ENCODE data around the gene FAM110D. TPM values are rescaled to one million over a fixed set of nuclear protein-coding genes. Genes with fewer than 3 reads are reported as not detected.

Gene FAM110D
- total and polyA plus RNA-seq, 10 of the 15 experiments (the other 5 are each of a cell fraction or from before 2014, with no cell fraction given): 0.06 TPM; not detected in 9

GRCh38 chr1:26129778-26130177, 29.1 kb upstream of the FAM110D start:
- no peaks in the 10 kb centered on the region for H4K20me1 ChIP-seq (ENCODE audit: control insufficient read depth, insufficient read depth)
- no peaks in the 10 kb centered on the region for H3K79me2 ChIP-seq (ENCODE audit: control insufficient read depth, insufficient read depth, low read length)
- no peak overlapping the region for H2AFZ ChIP-seq (ENCODE audit: control insufficient read depth, low read depth, low read length)
- H3K9ac ChIP-seq (ENCODE audit: control insufficient read depth, insufficient read depth, low read length): no peak overlapping the region
- CTCF ChIA-PET: interaction anchor here (0.6 to 8.3 kb wide), 6 partner anchors 14 to 105 kb away, joined by 3 to 92 read pairs (median 6); partner anchors contain the start of genes CEP85 and ZNF593
- in situ Hi-C loops (cut with MboI): no loop called here
- no peak overlapping the region for H3K4me3 ChIP-seq
- intact Hi-C loops (cut with micrococcal nuclease; ENCODE audit: unreplicated experiment): no loop called here
- SMC1A ChIA-PET (ENCODE audit: uncharacterized antibody, unreplicated experiment): interaction anchor here (0.7 to 2.3 kb wide), 3 partner anchors 14 to 23 kb away, joined by 3 to 17 read pairs (median 6); no protein-coding TSS in a partner anchor
- H3K4me1 ChIP-seq (ENCODE audit: control insufficient read depth, insufficient read depth, low read length): peaks cover 4% of the 10 kb centered on the region; the same call in 1 of the 2 replicates
- no peak overlapping the region for H3K4me2 ChIP-seq (ENCODE audit: control insufficient read depth, insufficient read depth)
- FAIRE-seq: no peak
- ATAC-seq: no peak
- POLR2A ChIA-PET: interaction anchor here (0.6 kb wide), 1 partner anchor 140 kb away, joined by 4 read pairs; no protein-coding TSS in a partner anchor
- H3K36me3 ChIP-seq (ENCODE audit: control insufficient read depth in 2 of 2, insufficient read depth in 2 of 2, low read length in 1 of 2): no peaks in the 10 kb centered on the region
- no peaks in the 10 kb centered on the region for H3K9me3 ChIP-seq (replicated peaks; ENCODE audit: control insufficient read depth, insufficient read depth, low read length)
- H3K27ac ChIP-seq (ENCODE audit: control insufficient read depth, insufficient read depth): no peak overlapping the region
- RAD21 ChIA-PET (ENCODE audit: unreplicated experiment): no interaction called here
- DNase-seq (ENCODE audit: low read depth, low spot score): no peak
- no TSS peak for BruUV-seq (replicated peaks)
- no peaks in the 10 kb centered on the region for H3K27me3 ChIP-seq (replicated peaks in 1 of 2; ENCODE audit: control insufficient read depth in 2 of 2, insufficient read depth in 2 of 2, low read length in 1 of 2)
- TF ChIP-seq HDAC6 (IDR thresholded peaks at IDR 0.05; ENCODE audit: unreplicated experiment) (no peak), FOXM1 (IDR thresholded peaks at IDR 0.05; ENCODE audit: low read depth, low read length) (no peak), NR2C1 (IDR thresholded peaks at IDR 0.05) (no peak), ZNF687 (IDR thresholded peaks at IDR 0.05) (no peak), TARDBP (IDR thresholded peaks at IDR 0.05; ENCODE audit: borderline replicate concordance) (no peak), PAX8 (IDR thresholded peaks at IDR 0.05) (no peak), EP300 (IDR thresholded peaks at IDR 0.05; ENCODE audit: borderline replicate concordance in 1 of 2, control insufficient read depth in 1 of 2, low read depth in 2 of 2, low read length in 2 of 2) (no peak), PAX5 (IDR thresholded peaks at IDR 0.05; ENCODE audit: borderline replicate concordance, low read depth, low read length) (no peak), MEF2A (IDR thresholded peaks at IDR 0.05; ENCODE audit: insufficient read depth, low read depth, low read length) (no peak), POU2F2 (IDR thresholded peaks at IDR 0.05; ENCODE audit: borderline replicate concordance, low read depth, low read length) (no peak), NRF1 (conservative IDR thresholded peaks at IDR 0.05; ENCODE audit: low read depth, low read length) (no peak), YY1 (IDR thresholded peaks at IDR 0.05; ENCODE audit: low read depth, low read length) (no peak), MTA2 (IDR thresholded peaks at IDR 0.05; ENCODE audit: low read depth) (no peak), SRF (IDR thresholded peaks at IDR 0.05; ENCODE audit: low read depth in 2 of 2, low read length in 2 of 2) (no peak)
- WGBS (ENCODE audit: insufficient coverage, insufficient replicate concordance, low lambda C conversion rate, missing lambda C conversion rate): 40% methylated on average over 4 of the region's 4 CpGs
